K562 (cell line): Measurements from ENCODE around the gene COQ5. TPM values are rescaled to one million over a fixed set of nuclear protein-coding genes. Genes with fewer than 3 reads are reported as not detected.

ENCODE experiments used
- ATAC-seq: fragments of 200-7000 bp; cut with Tn5 transposase; 3 replicates; pipeline ENCODE4 v1.9.1; 2020; ENCODE audit warnings: moderate library complexity
- BruUV-seq: library from RNA; stranded (reverse); fragments of 400-500 nt; replicated peaks from 2 replicates; lab custom pipeline; 2021; lab: Mats Ljungman, UMichigan
- CTCF ChIA-PET: fragments of 300-600 bp; formaldehyde crosslinking; extraction: SDS; loops from one replicate; lab custom pipeline; 2021; ENCODE audit warnings: low intra/inter-chr PET ratio; lab: Yijun Ruan, JAX
- POLR2A ChIA-PET: fragments of 300-600, 350-650 bp; sonication (Branson Sonifier 250); formaldehyde crosslinking; extraction: SDS; loops from one replicate; lab custom pipeline; 2021; ENCODE audit warnings: antibody characterized with exemption, inconsistent platforms; lab: Yijun Ruan, JAX
- DNase-seq, 4 experiments: peaks; one replicate each; pipeline versions ENCODE4 v3.0.0 to v3.0.0-alpha.2; 2011 to 2018; ENCODE audit warnings: low spot score in 3 of 4, mixed read lengths in 3 of 4; ENCODE audit errors: extremely low read depth in 1 of 4
- FAIRE-seq: peaks from 2 replicates; lab custom pipeline; 2011; peaks lifted over from hg19 to GRCh38; lab: Jason Lieb, UNC
- H2AFZ ChIP-seq: 2 replicates; pipeline ENCODE4 v1.6.0; 2011; ENCODE audit warnings: low read depth, low read length, control low read depth, inconsistent platforms
- H3K27ac ChIP-seq: fragments of 200-600 bp; 3 replicates; pipeline ENCODE4 v1.8.0; 2011; ENCODE audit warnings: low read depth, mild to moderate bottlenecking, control low read depth, inconsistent platforms, low read length, moderate library complexity, mixed read lengths; ENCODE audit errors: extremely low read depth
- H3K27me3 ChIP-seq, 2 experiments: fragments of 300-600 bp in 1 of 2; 2 replicates in 1 of 2; 3 replicates in 1 of 2; pipeline versions ENCODE4 v1.6.0 to v1.8.0; 2011; ENCODE audit warnings: inconsistent platforms in 2 of 2, low read length in 2 of 2, mild to moderate bottlenecking in 1 of 2, mixed read lengths in 1 of 2, moderate library complexity in 1 of 2; ENCODE audit not compliant: control insufficient read depth in 2 of 2, insufficient read depth in 2 of 2
- H3K36me3 ChIP-seq: fragments of 300-600 bp; 3 replicates; pipeline ENCODE4 v1.8.0; 2011; ENCODE audit warnings: mild to moderate bottlenecking, low read length, inconsistent platforms; ENCODE audit not compliant: control insufficient read depth, insufficient read depth
- H3K4me1 ChIP-seq, 2 experiments: fragments of 200-600 bp in 1 of 2; replicated peaks in 1 of 2; 2 replicates in 1 of 2; 3 replicates in 1 of 2; pipeline versions ENCODE4 v1.5.1 to v1.8.0; 2011; ENCODE audit warnings: inconsistent platforms in 2 of 2, low read length in 2 of 2, mild to moderate bottlenecking in 1 of 2, mixed read lengths in 1 of 2, moderate library complexity in 1 of 2; ENCODE audit not compliant: control insufficient read depth in 2 of 2, insufficient read depth in 2 of 2
- H3K4me2 ChIP-seq: 2 replicates; pipeline ENCODE4 v1.6.1; 2011; ENCODE audit warnings: low read length, control low read depth, inconsistent platforms, mixed read lengths; ENCODE audit not compliant: insufficient read depth
- H3K4me3 ChIP-seq: fragments of 200-600 bp; sonication (generic), shearing (Covaris generic); 2 replicates; pipeline ENCODE4 v1.5.1; 2016; ENCODE audit warnings: control low read depth, inconsistent platforms
- H3K79me2 ChIP-seq: fragments of 200-600 bp; 3 replicates; pipeline ENCODE4 v1.8.0; 2011; ENCODE audit warnings: low read length, inconsistent platforms; ENCODE audit not compliant: control insufficient read depth, insufficient read depth
- H3K9ac ChIP-seq, 2 experiments: 2 replicates each; pipeline versions ENCODE4 v1.6.0 to v1.6.1; 2011; ENCODE audit warnings: low read depth in 2 of 2, low read length in 2 of 2, control low read depth in 1 of 2, inconsistent platforms in 1 of 2, mild to moderate bottlenecking in 1 of 2, mixed read lengths in 1 of 2; ENCODE audit not compliant: insufficient read depth in 1 of 2
- H3K9me1 ChIP-seq: one replicate; pipeline ENCODE4 v1.6.0; 2011; ENCODE audit warnings: inconsistent platforms, mild to moderate bottlenecking, low read length, moderate library complexity; ENCODE audit not compliant: control insufficient read depth, insufficient read depth
- H3K9me3 ChIP-seq: replicated peaks from 2 replicates; pipeline ENCODE4 v1.5.1; 2011; ENCODE audit warnings: low read depth, low read length, inconsistent platforms; ENCODE audit not compliant: control insufficient read depth, insufficient read depth
- H4K20me1 ChIP-seq: replicated peaks from 2 replicates; pipeline ENCODE4 v1.6.1; 2011; ENCODE audit warnings: low read length, inconsistent platforms, mixed read lengths; ENCODE audit not compliant: control insufficient read depth, insufficient read depth
- FOXA3 ChIP-seq, 2 experiments: fragments of 450-650 bp in 1 of 2; sonication (generic) in 1 of 2; formaldehyde crosslinking; IDR thresholded peaks in 1 of 2; conservative IDR thresholded peaks in 1 of 2; 2 replicates each; pipeline versions ENCODE4 v1.4.0 to v1.8.0; 2020 to 2022; ENCODE audit warnings: mild to moderate bottlenecking in 2 of 2, missing genetic modification reagents in 1 of 2
- GATAD2A ChIP-seq: fragments of 450-650 bp; IDR thresholded peaks from 2 replicates; pipeline ENCODE4 v1.6.1; 2017
- HCFC1 ChIP-seq: IDR thresholded peaks from 2 replicates; pipeline ENCODE4 v1.6.1; 2012; ENCODE audit warnings: low read depth, low read length, improper control_type of control experiment
- KHSRP ChIP-seq: fragments of 450-650 bp; IDR thresholded peaks from 2 replicates; pipeline ENCODE4 v1.6.1; 2017
- NR3C1 ChIP-seq: sonication (generic); formaldehyde crosslinking; IDR thresholded peaks from 2 replicates; pipeline ENCODE4 v1.8.1; 2022; ENCODE audit warnings: missing genetic modification reagents
- RFX7 ChIP-seq: fragments of 250-450 bp; sonication (Bioruptor Pico); IDR thresholded peaks from 2 replicates; pipeline ENCODE4 v1.5.1; 2021; ENCODE audit warnings: mild to moderate bottlenecking
- RHOXF2B ChIP-seq: fragments of 250-450 bp; sonication (Bioruptor Pico); conservative IDR thresholded peaks from 2 replicates; pipeline ENCODE4 v1.5.1; 2021
- TCF3 ChIP-seq: sonication (generic); formaldehyde crosslinking; IDR thresholded peaks from 2 replicates; pipeline ENCODE4 v1.4.0; 2020; ENCODE audit warnings: mild to moderate bottlenecking, missing genetic modification reagents
- TCF7L2 ChIP-seq: fragments of 150-350 bp; IDR thresholded peaks from 2 replicates; pipeline ENCODE4 v1.6.1; 2016; ENCODE audit warnings: low read depth, mild to moderate bottlenecking, low read length, moderate library complexity
- TRIM25 ChIP-seq: fragments of 450-650 bp; IDR thresholded peaks from 2 replicates; pipeline ENCODE4 v1.7.0; 2016; ENCODE audit warnings: borderline replicate concordance
- ZNF263 ChIP-seq: sonication (generic); formaldehyde crosslinking; IDR thresholded peaks from 2 replicates; pipeline ENCODE4 v1.8.0; 2022; ENCODE audit warnings: mild to moderate bottlenecking, missing genetic modification reagents, borderline replicate concordance
- ZSCAN29 ChIP-seq: fragments of 450-650 bp; IDR thresholded peaks from 2 replicates; pipeline ENCODE4 v1.6.1; 2017
- WGBS: fragments of 100-300 bp; shearing (Covaris generic); methylation state at CpG from one replicate; pipeline ENCODE4 v1.1.6; 2016; ENCODE audit warnings: low coverage, mixed read lengths; ENCODE audit not compliant: insufficient coverage; ENCODE audit errors: missing lambda C conversion rate; 5-methylcytosine and 5-hydroxymethylcytosine counted together
- in situ Hi-C: fragments of 300-500 bp; cut with MboI; formaldehyde crosslinking; loops from 4 replicates; pipeline ENCODE4 v1.15.0; 2018; ENCODE audit warnings: inconsistent platforms, mixed read lengths
- intact Hi-C: fragments of 100-400 bp; cut with micrococcal nuclease; formaldehyde crosslinking; loops from 2 replicates; pipeline ENCODE4 v1.14.2; 2022
- polyA plus RNA-seq, 8 experiments: library from polyadenylated mRNA; depleted of rRNA in 4 of 8; stranded (reverse) in 5 of 8; unstranded in 3 of 8; fragments of >200 nt; fragmentation: Nextera tagmentation in 2 of 8; fragmentation: Illumina TruSeq in 1 of 8; extraction: Ambion mirVana in 2 of 8; extraction: Trizol in 1 of 8; gene quantifications; 2 replicates each; pipeline versions ENCODE4 v1.2.1 to v1.2.3, GENCODE V29; 2011 to 2014; ENCODE audit warnings: inconsistent platforms in 1 of 8, missing spikeins in 1 of 8
- total RNA-seq, 7 experiments: library from RNA; depleted of rRNA in 6 of 7; stranded (reverse); fragments of >200 nt in 6 of 7; fragmentation: Illumina TruSeq in 2 of 7; extraction: Trizol in 2 of 7; gene quantifications; 2 replicates each; pipeline versions ENCODE4 v1.2.1 to v1.2.3, GENCODE V29; 2011 to 2021; ENCODE audit warnings: low replicate concordance in 1 of 7
- TF ChIP-seq, protein P1 (sequence below): fragments of 250-450 bp; sonication (Bioruptor Pico); IDR thresholded peaks from 2 replicates; pipeline ENCODE4 v1.9.0; 2021; ENCODE audit warnings: mild to moderate bottlenecking, inconsistent platforms
- TF ChIP-seq, protein P2 (sequence below), 2 experiments: IDR thresholded peaks in 1 of 2; conservative IDR thresholded peaks in 1 of 2; 2 replicates each; pipeline ENCODE4 v1.6.1; 2016; ENCODE audit warnings: low read depth in 2 of 2, mild to moderate bottlenecking in 1 of 2, missing compliant biosample characterization in 1 of 2, missing genetic modification characterization in 1 of 2, moderate library complexity in 1 of 2

The COQ5 gene
- total and polyA plus RNA-seq, 9 of the 15 experiments (the other 6 are each of a cell fraction or from before 2014, with no cell fraction given) = 19.2 to 59.7 (median 30.4) TPM

- Histone ChIP-seq H4K20me1 (peaks cover 34% of the 10 kb centered on the region), H3K36me3 (peaks cover 60% of the 10 kb centered on the region), H3K4me2 (no peak overlapping the region), H3K4me1 (peaks cover 10 to 23% of the 10 kb centered on the region in 2 experiments), H3K9me3 (no peaks in the 10 kb centered on the region), H3K9me1 (no peaks in the 10 kb centered on the region), H3K9ac (peak overlapping the region in 1 of 2 experiments; percentile 77; a peak in 2 of 4 replicates), H3K27me3 (no peaks in the 10 kb centered on the region), H2AFZ (no peak overlapping the region), H3K27ac (no peak overlapping the region), H3K79me2 (peaks cover 86% of the 10 kb centered on the region), H3K4me3 (no peak overlapping the region)
- POLR2A ChIA-PET = interaction anchor here (1.0 to 3.5 kb wide), 5 partner anchors 11 to 175 kb away, joined by 3 to 16 read pairs (median 12); partner anchors contain the start of genes RNU4-1 and RNU4-2
- intact Hi-C loops = loop anchor here (5.0 kb wide), 1 partner anchor 115 kb away; the partner anchor contains the start of gene POP5
- no TSS peak for BruUV-seq
- ATAC-seq (no peak), DNase-seq (no peak), FAIRE-seq (no peak)
- in situ Hi-C loops = no loop called here
- 96% methylated on average over 6 of the region's 6 CpGs for WGBS
- CTCF ChIA-PET = interaction anchor here (1.1 to 2.2 kb wide), 2 partner anchors 111 to 239 kb away, joined by 6 to 11 read pairs; no protein-coding TSS in a partner anchor
- no peak for TF ChIP-seq RHOXF2B (CRISPR knock-in tag)
- TF ChIP-seq, protein P1, sequence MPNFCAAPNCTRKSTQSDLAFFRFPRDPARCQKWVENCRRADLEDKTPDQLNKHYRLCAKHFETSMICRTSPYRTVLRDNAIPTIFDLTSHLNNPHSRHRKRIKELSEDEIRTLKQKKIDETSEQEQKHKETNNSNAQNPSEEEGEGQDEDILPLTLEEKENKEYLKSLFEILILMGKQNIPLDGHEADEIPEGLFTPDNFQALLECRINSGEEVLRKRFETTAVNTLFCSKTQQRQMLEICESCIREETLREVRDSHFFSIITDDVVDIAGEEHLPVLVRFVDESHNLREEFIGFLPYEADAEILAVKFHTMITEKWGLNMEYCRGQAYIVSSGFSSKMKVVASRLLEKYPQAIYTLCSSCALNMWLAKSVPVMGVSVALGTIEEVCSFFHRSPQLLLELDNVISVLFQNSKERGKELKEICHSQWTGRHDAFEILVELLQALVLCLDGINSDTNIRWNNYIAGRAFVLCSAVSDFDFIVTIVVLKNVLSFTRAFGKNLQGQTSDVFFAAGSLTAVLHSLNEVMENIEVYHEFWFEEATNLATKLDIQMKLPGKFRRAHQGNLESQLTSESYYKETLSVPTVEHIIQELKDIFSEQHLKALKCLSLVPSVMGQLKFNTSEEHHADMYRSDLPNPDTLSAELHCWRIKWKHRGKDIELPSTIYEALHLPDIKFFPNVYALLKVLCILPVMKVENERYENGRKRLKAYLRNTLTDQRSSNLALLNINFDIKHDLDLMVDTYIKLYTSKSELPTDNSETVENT (CRISPR knock-in tag) = no peak
- no peak for TF ChIP-seq GATAD2A
- TF ChIP-seq, protein P2, sequence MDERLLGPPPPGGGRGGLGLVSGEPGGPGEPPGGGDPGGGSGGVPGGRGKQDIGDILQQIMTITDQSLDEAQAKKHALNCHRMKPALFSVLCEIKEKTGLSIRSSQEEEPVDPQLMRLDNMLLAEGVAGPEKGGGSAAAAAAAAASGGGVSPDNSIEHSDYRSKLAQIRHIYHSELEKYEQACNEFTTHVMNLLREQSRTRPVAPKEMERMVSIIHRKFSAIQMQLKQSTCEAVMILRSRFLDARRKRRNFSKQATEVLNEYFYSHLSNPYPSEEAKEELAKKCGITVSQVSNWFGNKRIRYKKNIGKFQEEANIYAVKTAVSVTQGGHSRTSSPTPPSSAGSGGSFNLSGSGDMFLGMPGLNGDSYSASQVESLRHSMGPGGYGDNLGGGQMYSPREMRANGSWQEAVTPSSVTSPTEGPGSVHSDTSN (CRISPR knock-in tag; IDR thresholded peaks at IDR 0.05; ENCODE audit: low read depth) = no peak
- TF ChIP-seq, protein P2 (tag; conservative IDR thresholded peaks at IDR 0.05; ENCODE audit: low read depth) = no peak
- TF ChIP-seq KHSRP = no peak
- no peak for TF ChIP-seq HCFC1
- no peak for TF ChIP-seq TCF7L2
- TF ChIP-seq TRIM25 = no peak
- no peak for TF ChIP-seq FOXA3 (CRISPR knock-in tag; conservative IDR thresholded peaks at IDR 0.05 in 1 of 2, IDR thresholded peaks at IDR 0.05 in 1 of 2)
- no peak for TF ChIP-seq ZNF263 (CRISPR knock-in tag)
- TF ChIP-seq RFX7 = no peak
- TF ChIP-seq ZSCAN29 = no peak
- TF ChIP-seq NR3C1 (CRISPR knock-in tag) = no peak
- TF ChIP-seq TCF3 (CRISPR knock-in tag) = no peak
Measured at GRCh38 chr12:120467439-120467838, 61.5 kb downstream of the COQ5 start.
